GM13977 (cell line): ENCODE results near the gene AHSG.
A peak's percentile ranks its signal among the peaks of the same experiment; 100 is the strongest.

ENCODE experiments used
- DNase-seq: peaks from one replicate; pipeline ENCODE4 v3.0.0; 2012; ENCODE audit warnings: low spot score
- in situ Hi-C: fragments of 300-500 bp; cut with MboI; formaldehyde crosslinking; loops from one replicate; pipeline ENCODE4 v1.12.0; 2022; ENCODE audit warnings: low sequenced_read_pairs, low pct_unique_long_range_greater_than_20kb, mixed read lengths, inconsistent platforms; ENCODE audit not compliant: unreplicated experiment
- TF ChIP-seq, protein P1 (sequence below): IDR thresholded peaks from 2 replicates; pipeline ENCODE4 v1.5.1; 2012; ENCODE audit warnings: mild to moderate bottlenecking, control low read depth; ENCODE audit not compliant: insufficient read depth; ENCODE audit errors: extremely low read depth, missing control alignments

AHSG gene

DNA sequence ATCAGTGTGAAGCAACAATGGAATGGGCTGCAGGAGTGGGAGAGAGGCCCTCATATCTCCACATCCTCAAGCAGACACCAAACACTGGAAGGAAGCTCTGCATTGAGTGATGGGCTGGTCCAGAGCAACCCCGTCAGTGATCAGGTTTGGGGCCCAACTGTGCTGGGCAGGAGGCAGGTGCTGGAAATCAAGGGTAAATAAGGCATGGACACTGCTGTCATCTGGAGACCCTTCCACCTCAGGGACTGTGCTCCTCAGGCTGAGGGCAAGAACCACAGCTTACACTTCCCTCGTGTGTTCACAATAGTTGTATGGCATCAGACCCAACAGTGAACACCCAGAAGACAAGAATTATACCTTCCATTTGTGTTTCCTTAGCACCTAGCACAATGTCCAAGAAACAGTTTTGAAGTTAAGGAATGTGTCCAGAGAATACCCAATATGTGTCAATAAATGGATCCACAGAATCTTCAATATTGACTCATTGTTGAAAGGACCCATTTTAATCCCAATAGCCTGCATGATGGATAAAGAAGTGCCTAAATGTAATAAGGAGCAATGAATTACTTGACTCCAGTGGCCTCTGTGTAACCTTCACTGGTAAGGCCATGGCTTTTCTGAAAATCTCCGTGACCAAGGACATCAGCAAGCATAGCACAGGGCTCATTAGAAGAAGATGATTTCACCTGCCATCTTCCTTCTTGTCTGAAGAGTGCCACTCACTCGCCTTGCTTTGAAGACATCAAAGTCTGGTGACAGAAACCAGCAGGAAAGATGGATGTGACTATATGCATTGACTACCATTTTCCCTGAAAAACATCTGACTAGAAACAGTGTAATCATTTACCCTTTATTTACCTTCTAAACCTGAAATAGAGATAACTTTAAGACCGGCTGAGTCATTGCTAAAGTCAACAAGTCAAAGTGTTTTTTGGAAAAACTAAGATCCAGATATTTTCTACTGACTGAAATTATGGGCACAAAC lies 7.0 kb upstream of the AHSG start:
- DNase-seq, result no peak
- TF ChIP-seq, protein P1, sequence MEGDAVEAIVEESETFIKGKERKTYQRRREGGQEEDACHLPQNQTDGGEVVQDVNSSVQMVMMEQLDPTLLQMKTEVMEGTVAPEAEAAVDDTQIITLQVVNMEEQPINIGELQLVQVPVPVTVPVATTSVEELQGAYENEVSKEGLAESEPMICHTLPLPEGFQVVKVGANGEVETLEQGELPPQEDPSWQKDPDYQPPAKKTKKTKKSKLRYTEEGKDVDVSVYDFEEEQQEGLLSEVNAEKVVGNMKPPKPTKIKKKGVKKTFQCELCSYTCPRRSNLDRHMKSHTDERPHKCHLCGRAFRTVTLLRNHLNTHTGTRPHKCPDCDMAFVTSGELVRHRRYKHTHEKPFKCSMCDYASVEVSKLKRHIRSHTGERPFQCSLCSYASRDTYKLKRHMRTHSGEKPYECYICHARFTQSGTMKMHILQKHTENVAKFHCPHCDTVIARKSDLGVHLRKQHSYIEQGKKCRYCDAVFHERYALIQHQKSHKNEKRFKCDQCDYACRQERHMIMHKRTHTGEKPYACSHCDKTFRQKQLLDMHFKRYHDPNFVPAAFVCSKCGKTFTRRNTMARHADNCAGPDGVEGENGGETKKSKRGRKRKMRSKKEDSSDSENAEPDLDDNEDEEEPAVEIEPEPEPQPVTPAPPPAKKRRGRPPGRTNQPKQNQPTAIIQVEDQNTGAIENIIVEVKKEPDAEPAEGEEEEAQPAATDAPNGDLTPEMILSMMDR, result no peak
- in situ Hi-C loops, result no loop called here

DNA sequence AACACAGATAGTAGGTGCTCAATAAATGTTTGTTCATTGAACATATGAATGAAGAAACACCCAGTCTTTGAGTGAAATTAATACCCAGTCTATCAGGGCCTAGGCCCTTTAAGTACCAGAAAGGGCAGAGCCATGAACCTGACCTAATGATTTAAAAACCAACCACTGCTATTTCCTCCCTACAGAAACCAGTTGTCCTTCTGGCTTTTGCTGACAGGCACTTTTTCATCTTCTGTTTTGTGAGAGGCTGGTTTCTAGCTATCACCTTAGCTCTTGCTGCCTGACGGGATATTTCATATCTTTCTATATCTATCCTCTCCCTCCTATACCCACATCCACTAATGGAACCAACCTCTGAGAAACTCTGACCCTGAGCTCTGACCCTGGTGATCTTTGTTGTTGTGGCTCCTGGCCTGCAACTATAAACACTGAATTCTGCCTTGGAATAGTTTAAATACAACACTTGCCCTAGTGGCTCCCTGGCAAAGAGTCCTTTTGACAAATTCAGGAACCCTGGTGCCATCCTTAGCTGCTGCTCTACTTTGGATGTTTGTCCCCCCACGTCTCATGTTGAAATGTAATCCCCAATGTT lies 4.1 kb upstream of the AHSG start:
- DNase-seq, result no peak
- TF ChIP-seq, protein P1, result no peak
- in situ Hi-C loops, result no loop called here

- TF ChIP-seq, protein P1, result peak; percentile 41
- peak; percentile 29 for DNase-seq
- in situ Hi-C loops, result no loop called here
Measured at GRCh38 chr3:186609247-186609868, 3.5 kb upstream of the AHSG start.

- TF ChIP-seq, protein P1, result no peak
- in situ Hi-C loops, result loop anchor here (10.0 kb wide), 1 partner anchor 203 kb away; no protein-coding TSS in a partner anchor
- DNase-seq, result no peak
Measured at GRCh38 chr3:186612065-186612464, 795 bp upstream of the AHSG start.

GRCh38 chr3:186613637-186614265 lies 891 bp downstream of the AHSG start:
- no peak for DNase-seq
- in situ Hi-C loops, result loop anchor here (10.0 kb wide), 1 partner anchor 201 kb away; no protein-coding TSS in a partner anchor

More at GRCh38 chr3:186613637-186614265, 891 bp downstream of the AHSG start:
- TF ChIP-seq, protein P1, result no peak
